DOHH2 (cell line): ENCODE results near the gene ATG4B.
A peak's percentile ranks its signal among the peaks of the same experiment; 100 is the strongest.

Source experiments
- H3F3A ChIP-seq: fragments of 200-600 bp; sonication (generic), shearing (Covaris generic); 2 replicates; pipeline ENCODE4 v1.6.0; 2016; ENCODE audit warnings: antibody characterized with exemption, mild to moderate bottlenecking; ENCODE audit not compliant: control insufficient read depth, insufficient read depth
- H3K27ac ChIP-seq: fragments of 200-600 bp; sonication (generic); 2 replicates; pipeline ENCODE4 v1.5.1; 2014; ENCODE audit warnings: low read depth, mild to moderate bottlenecking, low read length, moderate library complexity
- H3K27me3 ChIP-seq: fragments of 200-600 bp; sonication (generic); 2 replicates; pipeline ENCODE4 v1.6.1; 2014; ENCODE audit warnings: mild to moderate bottlenecking, low read length, mixed read lengths; ENCODE audit not compliant: control insufficient read depth
- H3K36me3 ChIP-seq: fragments of 200-600 bp; sonication (generic); 2 replicates; pipeline ENCODE4 v1.6.1; 2014; ENCODE audit warnings: mild to moderate bottlenecking, low read length, moderate library complexity, mixed read lengths; ENCODE audit not compliant: control insufficient read depth
- H3K4me1 ChIP-seq: fragments of 200-600 bp; sonication (generic); 2 replicates; pipeline ENCODE4 v1.6.1; 2014; ENCODE audit warnings: mild to moderate bottlenecking, low read length, mixed read lengths; ENCODE audit not compliant: control insufficient read depth
- H3K4me2 ChIP-seq: fragments of 200-600 bp; sonication (generic); 2 replicates; pipeline ENCODE4 v1.6.0; 2014; ENCODE audit warnings: mild to moderate bottlenecking, low read length, moderate library complexity
- H3K4me3 ChIP-seq: fragments of 200-600 bp; sonication (generic); 2 replicates; pipeline ENCODE4 v1.5.1; 2014; ENCODE audit warnings: mild to moderate bottlenecking, low read length, mixed read lengths
- H3K79me2 ChIP-seq: fragments of 200-600 bp; sonication (generic); 2 replicates; pipeline ENCODE4 v1.6.1; 2014; ENCODE audit warnings: mild to moderate bottlenecking, low read length, mixed read lengths; ENCODE audit not compliant: control insufficient read depth
- H3K9me2 ChIP-seq: fragments of 200-600 bp; sonication (generic); replicated peaks from 2 replicates; pipeline ENCODE4 v1.6.1; 2014; ENCODE audit warnings: mild to moderate bottlenecking, low read length, mixed read lengths; ENCODE audit not compliant: control insufficient read depth
- H3K9me3 ChIP-seq: fragments of 200-600 bp; sonication (generic); 2 replicates; pipeline ENCODE4 v1.6.1; 2014; ENCODE audit warnings: antibody characterized with exemption, low read length, mixed read lengths; ENCODE audit not compliant: control insufficient read depth, insufficient read depth
- H4K20me1 ChIP-seq: fragments of 200-600 bp; sonication (generic); 2 replicates; pipeline ENCODE4 v1.6.0; 2014; ENCODE audit warnings: low read depth, mild to moderate bottlenecking, antibody characterized with exemption, low read length, moderate library complexity; ENCODE audit not compliant: control insufficient read depth, insufficient read depth
- CTCF ChIP-seq: fragments of 200-600 bp; sonication (generic); IDR thresholded peaks from one replicate; pipeline ENCODE4 v1.5.1; 2014; ENCODE audit warnings: antibody characterized with exemption, mild to moderate bottlenecking, low read depth, low read length; ENCODE audit not compliant: poor library complexity, severe bottlenecking
- EZH2phosphoT487 ChIP-seq: fragments of 200-600 bp; sonication (generic); IDR thresholded peaks from 2 replicates; pipeline ENCODE4 v1.6.1; 2017; ENCODE audit warnings: borderline replicate concordance, mild to moderate bottlenecking, antibody characterized with exemption, low read length, moderate library complexity, mixed read lengths

Gene ATG4B

DNA sequence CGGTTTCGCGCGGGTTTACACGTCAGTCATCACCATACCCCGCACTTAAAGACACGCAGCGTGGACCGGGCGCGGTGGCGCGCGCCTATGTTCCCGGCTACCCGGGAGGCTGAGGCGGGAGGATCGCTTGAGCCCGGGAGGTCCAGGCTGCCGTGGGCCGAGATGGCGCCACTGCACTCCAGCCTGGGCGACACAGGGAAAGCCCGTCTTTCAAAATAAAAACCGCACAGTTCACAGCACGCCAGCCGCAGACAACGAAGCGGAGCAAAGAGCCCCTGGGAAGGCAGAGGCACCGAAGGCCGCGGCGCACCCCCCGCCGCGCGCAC is 48.8 kb downstream of the ATG4B start:
- Histone ChIP-seq H3K79me2 (peaks cover 95% of the 10 kb centered on the region), H3K36me3 (peaks cover 83% of the 10 kb centered on the region), H4K20me1 (peaks cover 3% of the 10 kb centered on the region; the same call in 1 of the 2 replicates), H3K4me2 (peak overlapping the region; percentile 82), H3K9me2 (no peaks in the 10 kb centered on the region), H3F3A (no peaks in the 10 kb centered on the region), H3K27ac (peak overlapping the region; percentile 44), H3K4me3 (peak overlapping the region; percentile 85), H3K9me3 (no peaks in the 10 kb centered on the region), H3K27me3 (no peaks in the 10 kb centered on the region), H3K4me1 (peaks cover 25% of the 10 kb centered on the region)
- TF ChIP-seq CTCF (no peak), EZH2phosphoT487 (no peak)

DNA sequence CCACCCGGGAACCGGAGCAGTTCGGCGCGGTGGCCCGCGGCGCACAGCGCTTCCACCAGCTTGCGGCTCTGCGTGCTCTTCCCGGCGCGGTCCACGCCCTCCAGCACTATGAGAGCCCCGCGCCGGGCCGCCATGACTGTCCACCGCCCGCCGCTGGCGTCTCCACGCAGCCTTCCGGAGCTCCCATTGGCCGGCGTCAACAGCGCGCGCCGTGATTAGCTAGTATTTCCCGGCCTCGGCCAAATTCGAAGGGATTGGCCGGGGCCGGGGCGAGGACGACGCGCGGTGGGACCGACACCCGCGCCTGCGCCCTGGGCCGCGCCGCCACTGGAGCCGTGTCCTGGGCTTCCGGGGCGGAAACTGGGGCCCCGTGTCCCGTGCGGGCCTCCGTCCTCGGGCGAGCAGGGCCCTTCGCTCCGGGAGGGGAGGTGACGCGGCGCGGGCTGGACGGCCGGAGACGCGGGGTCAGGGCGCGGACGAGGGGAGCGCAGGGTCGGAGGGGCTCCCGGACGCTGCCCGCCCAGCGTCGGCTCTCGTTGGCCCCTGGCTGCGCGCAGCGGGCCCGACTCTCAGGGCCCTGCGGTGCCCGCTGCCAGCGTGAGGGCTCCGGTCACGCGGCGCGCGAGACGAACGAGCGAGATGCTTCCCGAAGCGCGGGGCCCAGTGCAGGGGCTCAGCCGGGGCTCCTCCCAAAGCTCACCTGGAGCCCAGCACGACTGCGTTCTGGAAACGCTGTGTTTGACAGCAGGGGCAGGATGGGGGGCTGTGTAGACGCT is 49.3 kb downstream of the ATG4B start, which contains the start of gene DTYMK:
TSS of gene DTYMK (minus strand) at position 166 of the 776 bp plus-strand sequence. CDS start at position 134, 32 bp downstream.
- Histone ChIP-seq H3K79me2 (peaks cover 95% of the 10 kb centered on the region), H3K4me2 (peak within 1 kb of the TSS; percentile 92)
- TF ChIP-seq CTCF = no peak
- TF ChIP-seq EZH2phosphoT487 = no peak

DNA sequence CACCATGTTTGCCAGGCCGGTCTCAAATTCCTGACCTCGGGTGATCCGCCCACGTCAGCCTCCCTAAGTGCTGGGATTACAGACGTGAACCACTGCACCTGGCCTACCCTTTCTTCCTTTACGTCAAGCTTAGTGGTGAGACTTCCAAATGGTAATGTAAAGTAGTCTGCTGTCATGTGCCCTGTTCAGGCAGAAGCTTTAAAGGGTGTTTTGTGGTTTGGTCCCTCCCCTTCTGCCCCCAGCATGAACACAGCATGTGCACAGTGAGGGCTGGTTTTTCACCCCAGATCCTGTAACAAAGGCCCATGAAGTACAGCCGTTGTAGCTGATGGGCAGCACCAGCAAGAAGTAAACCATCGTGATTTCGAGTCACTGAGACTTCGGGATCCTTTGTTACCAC is 51.8 kb downstream of the ATG4B start:
- Histone ChIP-seq H3K27me3 (no peaks in the 10 kb centered on the region), H3K9me3 (no peaks in the 10 kb centered on the region), H3K79me2 (peaks cover 75% of the 10 kb centered on the region), H3K4me1 (peaks cover 25% of the 10 kb centered on the region), H3K27ac (no peak overlapping the region), H3F3A (peaks cover 2% of the 10 kb centered on the region; the same call in 1 of the 2 replicates), H3K9me2 (no peaks in the 10 kb centered on the region), H4K20me1 (peaks cover 3% of the 10 kb centered on the region; the same call in 1 of the 2 replicates), H3K4me3 (peak overlapping the region; percentile 21; the same call in 1 of the 2 replicates), H3K4me2 (peak overlapping the region; percentile 37), H3K36me3 (peaks cover 78% of the 10 kb centered on the region)
- TF ChIP-seq CTCF (no peak), EZH2phosphoT487 (no peak)

More for the DNA sequence above, 49.3 kb downstream of the ATG4B start, which contains the start of gene DTYMK:
- Histone ChIP-seq H3K4me1 (peaks cover 25% of the 10 kb centered on the region), H3F3A (no peaks in the 10 kb centered on the region), H3K27me3 (no peaks in the 10 kb centered on the region), H3K9me3 (no peaks in the 10 kb centered on the region), H3K9me2 (no peaks in the 10 kb centered on the region), H4K20me1 (peaks cover 3% of the 10 kb centered on the region; the same call in 1 of the 2 replicates), H3K27ac (peak within 1 kb of the TSS; percentile 63), H3K36me3 (peaks cover 83% of the 10 kb centered on the region), H3K4me3 (peak within 1 kb of the TSS; percentile 85)
